Non-pigmented ciliary epithelial cell (primary cell): ENCODE results near the gene GINS1.
"Not testable (repeated sequence)": the region's sequence is repeated elsewhere in the genome, so short reads cannot be mapped to it uniquely, and the experiment has no call there.

Experiments used
- DNase-seq: peaks from one replicate; pipeline ENCODE4 v3.0.0-alpha.2; 2010; ENCODE audit warnings: low read depth

GINS1 gene

GRCh38 chr20:25454153-25454900 is 46.9 kb downstream of the GINS1 start:
- no peak for DNase-seq

GRCh38 chr20:25457886-25458680 is 50.6 kb downstream of the GINS1 start:
- DNase-seq, result no peak

- no peak for DNase-seq
Measured at GRCh38 chr20:25459111-25459830, 51.8 kb downstream of the GINS1 start.

- DNase-seq, result no peak
Measured at GRCh38 chr20:25459916-25460535, 52.6 kb downstream of the GINS1 start.

- no peak for DNase-seq
Measured at GRCh38 chr20:25460566-25461280, 53.2 kb downstream of the GINS1 start.

- no peak for DNase-seq
Measured at GRCh38 chr20:25461281-25461650, 53.8 kb downstream of the GINS1 start.

GRCh38 chr20:25461786-25462545 is 54.5 kb downstream of the GINS1 start:
- DNase-seq, result no peak

GRCh38 chr20:25464501-25465242 is 57.2 kb downstream of the GINS1 start:
- DNase-seq, result no peak

GRCh38 chr20:25465243-25466135 is 58.0 kb downstream of the GINS1 start:
- DNase-seq, result no peak

- DNase-seq, result no peak
Measured at GRCh38 chr20:25466846-25467245, 59.4 kb downstream of the GINS1 start.

GRCh38 chr20:25467441-25467840 is 60.0 kb downstream of the GINS1 start:
- no peak for DNase-seq

GRCh38 chr20:25468126-25469075 is 60.9 kb downstream of the GINS1 start:
- DNase-seq, result no peak

GRCh38 chr20:25469558-25469957 is 62.1 kb downstream of the GINS1 start:
- no peak for DNase-seq

- no peak for DNase-seq
Measured at GRCh38 chr20:25470045-25470444, 62.6 kb downstream of the GINS1 start.

GRCh38 chr20:25471020-25471419 is 63.5 kb downstream of the GINS1 start:
- no peak for DNase-seq

- DNase-seq, result not testable (repeated sequence)
Measured at GRCh38 chr20:25473297-25473696, 65.8 kb downstream of the GINS1 start.

- no peak for DNase-seq
Measured at GRCh38 chr20:25476106-25477013, 68.9 kb downstream of the GINS1 start.
